Caco-2 (cell line): ENCODE measurements around the gene ACER2. TPM values are rescaled to one million over a fixed set of nuclear protein-coding genes. Genes with fewer than 3 reads are reported as not detected.

ENCODE experiments used
- BruUV-seq: library from RNA; stranded (reverse); fragments of 400-500 nt; replicated peaks from 2 replicates; lab custom pipeline; 2021; lab: Mats Ljungman, UMichigan
- CTCF ChIA-PET: fragments of 300-600 bp; sonication (Branson Sonifier 250); formaldehyde crosslinking; loops from one replicate; lab custom pipeline; 2022; ENCODE audit warnings: antibody characterized with exemption; lab: Charles Lee
- POLR2A ChIA-PET: fragments of 300-600 bp; sonication (Branson Sonifier 250); formaldehyde crosslinking; loops from one replicate; lab custom pipeline; 2022; ENCODE audit warnings: antibody characterized with exemption; lab: Charles Lee
- DNase-seq, 2 experiments: peaks; one replicate each; pipeline versions ENCODE4 v3.0.0 to v3.0.0-alpha.2; 2020 to 2022
- H3K27me3 ChIP-seq: replicated peaks from 2 replicates; pipeline ENCODE4 v1.6.0; 2011; ENCODE audit warnings: low read length; ENCODE audit not compliant: control insufficient read depth, insufficient read depth
- H3K36me3 ChIP-seq: 2 replicates; pipeline ENCODE4 v1.5.1; 2011; ENCODE audit warnings: low read length; ENCODE audit not compliant: control insufficient read depth, insufficient read depth
- H3K4me1 ChIP-seq: fragments of 250-450 bp; sonication (Bioruptor Pico); 2 replicates; pipeline ENCODE4 v1.5.1; 2020; ENCODE audit warnings: mild to moderate bottlenecking
- H3K4me3 ChIP-seq: 2 replicates; pipeline ENCODE4 v1.5.1; 2011; ENCODE audit warnings: low read depth, mild to moderate bottlenecking, control low read depth, low read length
- H3K9me3 ChIP-seq: fragments of 250-450 bp; sonication (Bioruptor Pico); 2 replicates; pipeline ENCODE4 v1.5.1; 2020; ENCODE audit warnings: mild to moderate bottlenecking, moderate library complexity
- H3K27ac Mint-ChIP-seq: one replicate; pipeline ENCODE4 v1.8.0; 2022; ENCODE audit warnings: mixed read lengths; ENCODE audit not compliant: unreplicated experiment
- H3K27me3 Mint-ChIP-seq: one replicate; pipeline ENCODE4 v1.8.0; 2022; ENCODE audit warnings: mixed read lengths; ENCODE audit not compliant: insufficient read depth, unreplicated experiment
- H3K36me3 Mint-ChIP-seq: one replicate; pipeline ENCODE4 v1.8.0; 2022; ENCODE audit warnings: mild to moderate bottlenecking, mixed read lengths; ENCODE audit not compliant: insufficient read depth, unreplicated experiment
- H3K4me1 Mint-ChIP-seq: one replicate; pipeline ENCODE4 v1.8.0; 2022; ENCODE audit warnings: low read depth, mixed read lengths; ENCODE audit not compliant: unreplicated experiment
- H3K4me3 Mint-ChIP-seq: one replicate; pipeline ENCODE4 v1.8.0; 2022; ENCODE audit warnings: mild to moderate bottlenecking, moderate library complexity, mixed read lengths; ENCODE audit not compliant: unreplicated experiment
- H3K9me3 Mint-ChIP-seq: one replicate; pipeline ENCODE4 v1.8.0; 2022; ENCODE audit warnings: mixed read lengths; ENCODE audit not compliant: unreplicated experiment
- intact Hi-C: fragments of 100-400 bp; cut with micrococcal nuclease; formaldehyde crosslinking; loops from one replicate; pipeline ENCODE4 v1.10.0; 2022; ENCODE audit not compliant: unreplicated experiment
- total RNA-seq: library from RNA; stranded (reverse); gene quantifications from 2 replicates; pipeline ENCODE4 v1.2.3, GENCODE V29; 2022
- TF ChIP-seq, protein P1 (sequence below), 2 experiments: fragments of 200-600 bp in 1 of 2; IDR thresholded peaks; 1 replicate in 1 of 2; 2 replicates in 1 of 2; pipeline versions ENCODE4 v1.5.1 to v1.8.0; 2011 to 2022; ENCODE audit warnings: antibody characterized with exemption in 1 of 2, control low read depth in 1 of 2, inconsistent platforms in 1 of 2, low read depth in 1 of 2, low read length in 1 of 2, mild to moderate bottlenecking in 1 of 2, moderate library complexity in 1 of 2; ENCODE audit not compliant: insufficient read depth in 1 of 2, severe bottlenecking in 1 of 2, unreplicated experiment in 1 of 2

Gene ACER2
- total RNA-seq, 1 experiment from 2014 or later: 2.4 TPM

DNA sequence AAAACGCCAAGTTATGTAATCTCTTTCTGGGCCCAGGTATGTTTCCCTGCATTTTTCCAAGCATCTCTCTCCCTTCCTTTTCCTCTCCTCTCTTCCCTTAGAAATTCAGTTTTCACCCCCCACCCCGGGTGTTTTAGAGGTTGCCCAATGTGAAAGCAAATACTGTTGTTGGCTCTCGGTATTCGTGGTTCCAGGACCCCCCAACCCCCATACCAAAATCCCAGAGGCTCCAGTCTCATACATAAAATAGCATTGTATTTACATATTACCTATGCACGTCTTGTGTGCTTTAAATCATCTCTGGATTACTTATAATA, 48.8 kb downstream of the ACER2 start:
- Mint-ChIP-seq H3K4me1 (no peaks in the 10 kb centered on the region), H3K27ac (no peak overlapping the region), H3K27me3 (no peaks in the 10 kb centered on the region), H3K9me3 (no peaks in the 10 kb centered on the region), H3K36me3 (no peaks in the 10 kb centered on the region), H3K4me3 (peak overlapping the region; percentile 9)
- Histone ChIP-seq H3K36me3 (no peaks in the 10 kb centered on the region), H3K27me3 (no peaks in the 10 kb centered on the region), H3K4me1 (no peaks in the 10 kb centered on the region), H3K9me3 (no peaks in the 10 kb centered on the region), H3K4me3 (no peak overlapping the region)
- no TSS peak for BruUV-seq
- TF ChIP-seq, protein P1, sequence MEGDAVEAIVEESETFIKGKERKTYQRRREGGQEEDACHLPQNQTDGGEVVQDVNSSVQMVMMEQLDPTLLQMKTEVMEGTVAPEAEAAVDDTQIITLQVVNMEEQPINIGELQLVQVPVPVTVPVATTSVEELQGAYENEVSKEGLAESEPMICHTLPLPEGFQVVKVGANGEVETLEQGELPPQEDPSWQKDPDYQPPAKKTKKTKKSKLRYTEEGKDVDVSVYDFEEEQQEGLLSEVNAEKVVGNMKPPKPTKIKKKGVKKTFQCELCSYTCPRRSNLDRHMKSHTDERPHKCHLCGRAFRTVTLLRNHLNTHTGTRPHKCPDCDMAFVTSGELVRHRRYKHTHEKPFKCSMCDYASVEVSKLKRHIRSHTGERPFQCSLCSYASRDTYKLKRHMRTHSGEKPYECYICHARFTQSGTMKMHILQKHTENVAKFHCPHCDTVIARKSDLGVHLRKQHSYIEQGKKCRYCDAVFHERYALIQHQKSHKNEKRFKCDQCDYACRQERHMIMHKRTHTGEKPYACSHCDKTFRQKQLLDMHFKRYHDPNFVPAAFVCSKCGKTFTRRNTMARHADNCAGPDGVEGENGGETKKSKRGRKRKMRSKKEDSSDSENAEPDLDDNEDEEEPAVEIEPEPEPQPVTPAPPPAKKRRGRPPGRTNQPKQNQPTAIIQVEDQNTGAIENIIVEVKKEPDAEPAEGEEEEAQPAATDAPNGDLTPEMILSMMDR (IDR thresholded peaks at IDR 0.05; ENCODE audit: insufficient read depth in 1 of 2, low read depth in 1 of 2, low read length in 1 of 2, severe bottlenecking in 1 of 2, unreplicated experiment in 1 of 2): no peak
- ChIA-PET POLR2A (interaction anchor here (1.6 kb wide), 1 partner anchor 77 kb away, joined by 5 read pairs; the partner anchor contains the start of gene RPS6), CTCF (interaction anchor here (0.7 to 1.2 kb wide), 4 partner anchors 80 to 409 kb away, joined by 3 to 14 read pairs (median 4); partner anchors contain the start of genes DENND4C and RRAGA)
- intact Hi-C loops: loop anchor here (1.0 to 5.0 kb wide), 6 partner anchors 49 to 428 kb away; partner anchors contain the start of genes ACER2, RPS6 and RRAGA
- no peak for DNase-seq

- Histone ChIP-seq H3K4me1 (no peaks in the 10 kb centered on the region), H3K9me3 (no peaks in the 10 kb centered on the region), H3K36me3 (no peaks in the 10 kb centered on the region), H3K27me3 (no peaks in the 10 kb centered on the region), H3K4me3 (no peak overlapping the region)
- Mint-ChIP-seq H3K36me3 (peaks cover 7% of the 10 kb centered on the region), H3K27ac (no peak overlapping the region), H3K4me1 (no peaks in the 10 kb centered on the region), H3K9me3 (no peaks in the 10 kb centered on the region), H3K4me3 (no peak overlapping the region), H3K27me3 (no peaks in the 10 kb centered on the region)
- POLR2A ChIA-PET: no interaction called here
- TF ChIP-seq, protein P1 (IDR thresholded peaks at IDR 0.05; ENCODE audit: insufficient read depth in 1 of 2, low read depth in 1 of 2, low read length in 1 of 2, severe bottlenecking in 1 of 2, unreplicated experiment in 1 of 2): no peak
- intact Hi-C loops: no loop called here
- DNase-seq: no peak
- BruUV-seq: no TSS peak
- CTCF ChIA-PET: no interaction called here
Observed at GRCh38 chr9:19460243-19460642, 51.4 kb downstream of the ACER2 start.

- intact Hi-C loops: no loop called here
- CTCF ChIA-PET: no interaction called here
- no TSS peak for BruUV-seq
- POLR2A ChIA-PET: no interaction called here
- Histone ChIP-seq H3K36me3 (no peaks in the 10 kb centered on the region), H3K9me3 (no peaks in the 10 kb centered on the region), H3K4me1 (no peaks in the 10 kb centered on the region), H3K4me3 (no peak overlapping the region), H3K27me3 (no peaks in the 10 kb centered on the region)
- no peaks in the 10 kb centered on the region for H3K9me3 Mint-ChIP-seq
- TF ChIP-seq, protein P1 (IDR thresholded peaks at IDR 0.05; ENCODE audit: insufficient read depth in 1 of 2, low read depth in 1 of 2, low read length in 1 of 2, severe bottlenecking in 1 of 2, unreplicated experiment in 1 of 2): no peak
- no peak overlapping the region for H3K4me3 Mint-ChIP-seq
- no peak overlapping the region for H3K27ac Mint-ChIP-seq
- no peaks in the 10 kb centered on the region for H3K4me1 Mint-ChIP-seq
- H3K27me3 Mint-ChIP-seq: no peaks in the 10 kb centered on the region
- DNase-seq: no peak
- peaks cover 7% of the 10 kb centered on the region for H3K36me3 Mint-ChIP-seq
Observed at GRCh38 chr9:19461135-19461534, 52.3 kb downstream of the ACER2 start.
